Neural cell (in vitro differentiated cells): ENCODE measurements around the gene TBC1D10B. TPM values are rescaled to one million over a fixed set of nuclear protein-coding genes. Genes with fewer than 3 reads are reported as not detected.

Source experiments
- H2AFZ ChIP-seq: fragments of 200-600, 300-800 bp; sonication (generic), shearing (Covaris generic); 2 replicates; pipeline ENCODE4 v1.6.0; 2014; ENCODE audit warnings: low read depth, mild to moderate bottlenecking, antibody characterized with exemption, low read length, moderate library complexity
- H3F3A ChIP-seq: fragments of 200-600 bp; shearing (Covaris generic); 2 replicates; pipeline ENCODE4 v1.6.1; 2016; ENCODE audit warnings: mild to moderate bottlenecking, moderate library complexity, mixed read lengths, antibody characterized with exemption, low read length; ENCODE audit not compliant: insufficient read depth, poor library complexity, severe bottlenecking
- H3K27ac ChIP-seq: fragments of 200-600, 300-800 bp; sonication (generic), shearing (Covaris generic); 2 replicates; pipeline ENCODE4 v1.5.1; 2014; ENCODE audit warnings: mild to moderate bottlenecking, low read length, moderate library complexity
- H3K27me3 ChIP-seq: fragments of 300-800, 200-600 bp; sonication (generic), shearing (Covaris generic); 2 replicates; pipeline ENCODE4 v1.6.0; 2014; ENCODE audit warnings: mild to moderate bottlenecking, low read depth, low read length, moderate library complexity; ENCODE audit not compliant: insufficient read depth
- H3K36me3 ChIP-seq: fragments of 300-800, 200-600 bp; sonication (generic), shearing (Covaris generic); 2 replicates; pipeline ENCODE4 v1.5.1; 2014; ENCODE audit warnings: mild to moderate bottlenecking, antibody characterized with exemption, low read length, moderate library complexity; ENCODE audit not compliant: insufficient read depth
- H3K4me2 ChIP-seq: fragments of 300-800, 200-600 bp; sonication (generic), shearing (Covaris generic); 2 replicates; pipeline ENCODE4 v1.6.0; 2014; ENCODE audit warnings: mild to moderate bottlenecking, low read length
- H3K4me3 ChIP-seq: fragments of 300-800, 200-600 bp; sonication (generic), shearing (Covaris generic); 2 replicates; pipeline ENCODE4 v1.5.1; 2014; ENCODE audit warnings: mild to moderate bottlenecking, low read length, moderate library complexity
- H3K79me2 ChIP-seq: fragments of 200-600 bp; shearing (Covaris generic); replicated peaks from 2 replicates; pipeline ENCODE4 v1.6.0; 2014; ENCODE audit warnings: mild to moderate bottlenecking, low read length, moderate library complexity; ENCODE audit not compliant: insufficient read depth
- H3K9ac ChIP-seq: fragments of 300-800, 200-600 bp; sonication (generic), shearing (Covaris generic); 2 replicates; pipeline ENCODE4 v1.6.1; 2016; ENCODE audit warnings: mild to moderate bottlenecking, low read length, mixed read lengths
- H3K9me2 ChIP-seq: fragments of 200-600 bp; shearing (Covaris generic); 2 replicates; pipeline ENCODE4 v1.6.1; 2016; ENCODE audit warnings: mild to moderate bottlenecking, low read length, mixed read lengths; ENCODE audit not compliant: insufficient read depth
- H3K9me3 ChIP-seq: fragments of 200-600, 300-800 bp; sonication (generic), shearing (Covaris generic); 2 replicates; pipeline ENCODE4 v1.6.1; 2016; ENCODE audit warnings: mild to moderate bottlenecking, mixed run types, low read length, moderate library complexity, mixed read lengths
- H4K20me1 ChIP-seq: fragments of 200-600 bp; shearing (Covaris generic); 2 replicates; pipeline ENCODE4 v1.6.1; 2016; ENCODE audit warnings: mild to moderate bottlenecking, mixed run types; ENCODE audit not compliant: insufficient read depth
- EP300 ChIP-seq: fragments of 450-650 bp; conservative IDR thresholded peaks from 2 replicates; pipeline ENCODE4 v1.6.1; 2014; ENCODE audit warnings: antibody characterized with exemption, mild to moderate bottlenecking, moderate library complexity; ENCODE audit not compliant: poor library complexity, severe bottlenecking
- EZH2 ChIP-seq: fragments of 200-600, 300-800 bp; shearing (Covaris generic), sonication (generic); IDR thresholded peaks from 2 replicates; pipeline ENCODE4 v1.6.1; 2014; ENCODE audit warnings: antibody characterized with exemption, low read length, borderline replicate concordance, mild to moderate bottlenecking; ENCODE audit not compliant: insufficient read depth, poor library complexity, severe bottlenecking
- MXI1 ChIP-seq: fragments of 450-650 bp; conservative IDR thresholded peaks from 2 replicates; pipeline ENCODE4 v1.6.1; 2014; ENCODE audit warnings: antibody characterized with exemption, mild to moderate bottlenecking; ENCODE audit not compliant: poor library complexity, severe bottlenecking
- POLR2AphosphoS5 ChIP-seq: IDR thresholded peaks from 2 replicates; pipeline ENCODE4 v1.6.1; 2012
- REST ChIP-seq: IDR thresholded peaks from 2 replicates; pipeline ENCODE4 v1.6.1; 2012; ENCODE audit warnings: borderline replicate concordance
- SMC3 ChIP-seq: fragments of 450-650 bp; conservative IDR thresholded peaks from 2 replicates; pipeline ENCODE4 v1.6.1; 2014; ENCODE audit warnings: antibody characterized with exemption, mild to moderate bottlenecking, moderate library complexity; ENCODE audit not compliant: poor library complexity
- TAF1 ChIP-seq: IDR thresholded peaks from 2 replicates; pipeline ENCODE4 v1.6.1; 2012; ENCODE audit warnings: low read depth
- polyA plus RNA-seq: library from polyadenylated mRNA; depleted of rRNA; stranded (reverse); fragments of >200 nt; gene quantifications from 2 replicates; pipeline ENCODE4 v1.2.3, GENCODE V29; 2014
- TF ChIP-seq, protein P1 (sequence below): fragments of 450-650 bp; IDR thresholded peaks from 2 replicates; pipeline ENCODE4 v1.5.1; 2014; ENCODE audit warnings: antibody characterized with exemption, mild to moderate bottlenecking, moderate library complexity; ENCODE audit not compliant: poor library complexity, severe bottlenecking

The TBC1D10B gene
- polyA plus RNA-seq, 1 donor from 2014 or later, result 24.1 TPM

DNA sequence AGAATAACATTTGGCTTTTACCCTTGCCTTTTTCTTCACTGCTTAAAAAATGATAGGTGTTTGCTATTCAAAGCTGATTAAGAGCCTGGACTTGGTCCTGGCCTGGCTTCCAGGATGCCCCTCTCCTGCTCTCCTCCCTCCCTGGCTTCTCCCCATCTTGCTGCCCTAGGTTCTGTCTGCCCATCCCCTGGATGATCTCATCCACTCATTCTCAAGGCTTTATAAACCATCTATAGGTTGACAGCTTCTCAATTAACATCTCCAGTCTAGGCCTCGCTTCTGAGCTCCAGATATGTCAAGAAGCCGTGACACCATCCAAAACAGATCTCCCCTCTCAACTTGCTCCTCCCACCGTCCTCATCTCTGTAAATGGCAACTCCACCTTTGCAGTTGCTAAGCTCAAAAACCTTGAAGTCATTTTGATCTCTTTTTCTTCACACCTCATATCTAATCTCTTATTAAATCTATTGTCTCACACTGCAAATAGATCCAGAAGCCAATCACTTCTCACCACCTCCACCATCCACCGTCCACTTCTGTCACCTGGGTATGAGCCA is 45.8 kb upstream of the TBC1D10B start:
- Histone ChIP-seq H3K4me2 (no peak overlapping the region), H4K20me1 (no peaks in the 10 kb centered on the region), H3K9me3 (no peaks in the 10 kb centered on the region), H3K27me3 (no peaks in the 10 kb centered on the region), H3K9me2 (no peaks in the 10 kb centered on the region), H3F3A (peaks cover 2% of the 10 kb centered on the region), H3K27ac (no peak overlapping the region), H3K36me3 (no peaks in the 10 kb centered on the region), H2AFZ (no peak overlapping the region), H3K9ac (no peak overlapping the region), H3K79me2 (no peaks in the 10 kb centered on the region), H3K4me3 (no peak overlapping the region)
- no peak for TF ChIP-seq POLR2AphosphoS5

DNA sequence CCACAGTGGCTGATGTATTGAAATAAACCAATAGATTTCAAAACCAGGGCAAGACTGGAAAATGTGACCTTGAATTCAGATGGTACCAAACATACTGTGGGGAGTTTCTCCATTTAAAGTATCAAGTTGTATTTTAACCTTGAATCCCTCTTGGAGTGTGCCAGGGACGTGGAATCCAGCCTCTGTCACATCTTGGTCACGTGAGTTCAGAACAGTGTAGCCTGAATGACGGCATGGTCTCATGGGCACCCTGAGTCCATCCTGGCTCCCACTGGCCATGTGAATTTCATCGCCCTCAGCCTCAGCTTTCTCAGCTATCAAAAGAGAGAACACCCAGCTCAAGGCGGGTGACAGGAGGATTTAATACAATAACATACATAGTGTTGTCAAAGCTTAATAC is 43.9 kb upstream of the TBC1D10B start:
- no peak overlapping the region for H2AFZ ChIP-seq
- no peak overlapping the region for H3K4me2 ChIP-seq
- H3K9me2 ChIP-seq, result no peaks in the 10 kb centered on the region
- no peaks in the 10 kb centered on the region for H3K36me3 ChIP-seq
- no peak overlapping the region for H3K9ac ChIP-seq
- H3K27ac ChIP-seq, result no peak overlapping the region
- H3K9me3 ChIP-seq, result no peaks in the 10 kb centered on the region
- no peaks in the 10 kb centered on the region for H4K20me1 ChIP-seq
- H3K4me3 ChIP-seq, result no peak overlapping the region
- H3F3A ChIP-seq, result peaks cover 2% of the 10 kb centered on the region
- no peaks in the 10 kb centered on the region for H3K79me2 ChIP-seq
- TF ChIP-seq EP300 (no peak), REST (no peak), MXI1 (no peak), EZH2 (no peak), TAF1 (no peak), SMC3 (no peak)
- TF ChIP-seq, protein P1, sequence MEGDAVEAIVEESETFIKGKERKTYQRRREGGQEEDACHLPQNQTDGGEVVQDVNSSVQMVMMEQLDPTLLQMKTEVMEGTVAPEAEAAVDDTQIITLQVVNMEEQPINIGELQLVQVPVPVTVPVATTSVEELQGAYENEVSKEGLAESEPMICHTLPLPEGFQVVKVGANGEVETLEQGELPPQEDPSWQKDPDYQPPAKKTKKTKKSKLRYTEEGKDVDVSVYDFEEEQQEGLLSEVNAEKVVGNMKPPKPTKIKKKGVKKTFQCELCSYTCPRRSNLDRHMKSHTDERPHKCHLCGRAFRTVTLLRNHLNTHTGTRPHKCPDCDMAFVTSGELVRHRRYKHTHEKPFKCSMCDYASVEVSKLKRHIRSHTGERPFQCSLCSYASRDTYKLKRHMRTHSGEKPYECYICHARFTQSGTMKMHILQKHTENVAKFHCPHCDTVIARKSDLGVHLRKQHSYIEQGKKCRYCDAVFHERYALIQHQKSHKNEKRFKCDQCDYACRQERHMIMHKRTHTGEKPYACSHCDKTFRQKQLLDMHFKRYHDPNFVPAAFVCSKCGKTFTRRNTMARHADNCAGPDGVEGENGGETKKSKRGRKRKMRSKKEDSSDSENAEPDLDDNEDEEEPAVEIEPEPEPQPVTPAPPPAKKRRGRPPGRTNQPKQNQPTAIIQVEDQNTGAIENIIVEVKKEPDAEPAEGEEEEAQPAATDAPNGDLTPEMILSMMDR, result no peak
- H3K27me3 ChIP-seq, result no peaks in the 10 kb centered on the region
